GM18526 (cell line): Measurements from ENCODE around the gene ADD1.

ENCODE experiments used
- POLR2A ChIP-seq: IDR thresholded peaks from 3 replicates; pipeline ENCODE4 v1.6.1; 2011; ENCODE audit not compliant: insufficient read length; ENCODE audit errors: extremely low read depth

ADD1 gene

GRCh38 chr4:2867758-2868491, 24.3 kb downstream of the ADD1 start:
- TF ChIP-seq POLR2A, result no peak

GRCh38 chr4:2868877-2869487, 25.3 kb downstream of the ADD1 start:
- no peak for TF ChIP-seq POLR2A

- no peak for TF ChIP-seq POLR2A
Observed at GRCh38 chr4:2869659-2870058, 26.0 kb downstream of the ADD1 start.

GRCh38 chr4:2870082-2870481, 26.4 kb downstream of the ADD1 start:
- TF ChIP-seq POLR2A, result no peak

- TF ChIP-seq POLR2A, result no peak
Observed at GRCh38 chr4:2871466-2871865, 27.8 kb downstream of the ADD1 start.

GRCh38 chr4:2871911-2872310, 28.3 kb downstream of the ADD1 start:
- no peak for TF ChIP-seq POLR2A

GRCh38 chr4:2873329-2873728, 29.7 kb downstream of the ADD1 start:
- TF ChIP-seq POLR2A, result no peak

GRCh38 chr4:2874861-2875260, 31.2 kb downstream of the ADD1 start:
- TF ChIP-seq POLR2A, result no peak

- no peak for TF ChIP-seq POLR2A
Observed at GRCh38 chr4:2875556-2875955, 31.9 kb downstream of the ADD1 start.

- TF ChIP-seq POLR2A, result no peak
Observed at GRCh38 chr4:2878346-2878745, 34.7 kb downstream of the ADD1 start.

GRCh38 chr4:2879026-2879425, 35.4 kb downstream of the ADD1 start:
- TF ChIP-seq POLR2A, result no peak

GRCh38 chr4:2881431-2881830, 37.8 kb downstream of the ADD1 start:
- no peak for TF ChIP-seq POLR2A

GRCh38 chr4:2882341-2882740, 38.7 kb downstream of the ADD1 start:
- no peak for TF ChIP-seq POLR2A

- TF ChIP-seq POLR2A, result no peak
Observed at GRCh38 chr4:2886161-2886560, 42.5 kb downstream of the ADD1 start.

- TF ChIP-seq POLR2A, result no peak
Observed at GRCh38 chr4:2886622-2887021, 43.0 kb downstream of the ADD1 start.

- no peak for TF ChIP-seq POLR2A
Observed at GRCh38 chr4:2887343-2887742, 43.7 kb downstream of the ADD1 start.

- TF ChIP-seq POLR2A, result no peak
Observed at GRCh38 chr4:2888886-2889285, 45.2 kb downstream of the ADD1 start.

GRCh38 chr4:2891294-2891693, 47.6 kb downstream of the ADD1 start:
- TF ChIP-seq POLR2A, result no peak

- TF ChIP-seq POLR2A, result no peak
Observed at GRCh38 chr4:2893772-2894171, 50.1 kb downstream of the ADD1 start.
